ENCODE measurements around the gene GPN2.

DNA sequence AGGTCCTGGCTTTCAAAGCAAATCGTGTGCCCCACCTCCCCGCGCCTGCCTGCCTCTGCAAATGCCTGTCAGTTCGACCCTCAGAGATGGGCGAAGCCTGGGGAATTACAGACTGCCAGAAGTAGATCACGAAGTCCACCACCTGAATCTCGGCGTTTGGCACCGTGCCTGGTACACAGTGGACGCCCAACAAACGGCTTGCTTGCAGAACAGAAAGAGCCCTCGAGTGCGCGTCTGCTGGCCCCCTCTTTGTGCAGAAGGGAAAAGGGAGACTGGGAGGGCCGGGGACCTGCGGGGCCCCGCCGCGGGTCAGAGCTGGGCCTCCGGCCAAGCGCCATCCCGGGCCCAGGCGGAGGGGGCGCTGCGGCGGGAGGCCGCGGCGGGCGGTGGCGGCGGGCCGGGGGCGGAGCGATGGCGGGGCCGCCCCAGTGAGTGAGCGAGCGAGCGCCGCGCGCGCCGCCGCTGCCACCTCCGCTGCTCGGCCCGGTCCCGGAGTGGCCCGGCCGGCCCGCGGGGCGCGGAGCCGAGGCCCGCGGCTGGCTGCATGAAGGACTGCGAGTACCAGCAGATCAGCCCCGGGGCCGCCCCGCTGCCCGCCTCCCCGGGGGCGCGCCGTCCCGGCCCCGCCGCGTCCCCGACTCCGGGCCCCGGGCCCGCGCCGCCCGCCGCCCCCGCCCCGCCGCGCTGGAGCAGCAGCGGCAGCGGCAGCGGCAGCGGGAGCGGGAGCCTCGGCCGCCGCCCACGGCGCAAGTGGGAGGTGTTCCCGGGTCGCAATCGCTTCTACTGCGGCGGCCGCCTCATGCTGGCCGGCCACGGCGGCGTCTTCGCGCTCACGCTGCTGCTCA is 63.6 kb downstream of the GPN2 start, which contains the start of gene ZDHHC18:
- TF ChIP-seq, protein P1, sequence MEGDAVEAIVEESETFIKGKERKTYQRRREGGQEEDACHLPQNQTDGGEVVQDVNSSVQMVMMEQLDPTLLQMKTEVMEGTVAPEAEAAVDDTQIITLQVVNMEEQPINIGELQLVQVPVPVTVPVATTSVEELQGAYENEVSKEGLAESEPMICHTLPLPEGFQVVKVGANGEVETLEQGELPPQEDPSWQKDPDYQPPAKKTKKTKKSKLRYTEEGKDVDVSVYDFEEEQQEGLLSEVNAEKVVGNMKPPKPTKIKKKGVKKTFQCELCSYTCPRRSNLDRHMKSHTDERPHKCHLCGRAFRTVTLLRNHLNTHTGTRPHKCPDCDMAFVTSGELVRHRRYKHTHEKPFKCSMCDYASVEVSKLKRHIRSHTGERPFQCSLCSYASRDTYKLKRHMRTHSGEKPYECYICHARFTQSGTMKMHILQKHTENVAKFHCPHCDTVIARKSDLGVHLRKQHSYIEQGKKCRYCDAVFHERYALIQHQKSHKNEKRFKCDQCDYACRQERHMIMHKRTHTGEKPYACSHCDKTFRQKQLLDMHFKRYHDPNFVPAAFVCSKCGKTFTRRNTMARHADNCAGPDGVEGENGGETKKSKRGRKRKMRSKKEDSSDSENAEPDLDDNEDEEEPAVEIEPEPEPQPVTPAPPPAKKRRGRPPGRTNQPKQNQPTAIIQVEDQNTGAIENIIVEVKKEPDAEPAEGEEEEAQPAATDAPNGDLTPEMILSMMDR (IDR thresholded peaks at IDR 0.05), result peak; percentile 19 to 74 (median 48)
- peak; percentile 52 for TF ChIP-seq POLR2A (IDR thresholded peaks at IDR 0.05)

All from right lobe of liver (tissue), 4 donors.